ENCODE measurements around the gene ZKSCAN8.

GRCh38 chr6:28117386-28118050 is 24.2 kb upstream of the ZKSCAN8 start:
- TF ChIP-seq CTCF (IDR thresholded peaks at IDR 0.05; ENCODE audit: poor library complexity, severe bottlenecking) (no peak), REST (IDR thresholded peaks at IDR 0.05; ENCODE audit: borderline replicate concordance) (no peak), TAF1 (IDR thresholded peaks at IDR 0.05; ENCODE audit: low read depth) (no peak), RAD21 (conservative IDR thresholded peaks at IDR 0.05) (no peak), SMC3 (conservative IDR thresholded peaks at IDR 0.05; ENCODE audit: poor library complexity) (no peak), POLR2AphosphoS5 (IDR thresholded peaks at IDR 0.05) (no peak), EP300 (conservative IDR thresholded peaks at IDR 0.05; ENCODE audit: poor library complexity, severe bottlenecking) (no peak), EZH2 (IDR thresholded peaks at IDR 0.05; ENCODE audit: borderline replicate concordance, insufficient read depth, low read length, poor library complexity, severe bottlenecking) (no peak)

Data from neural cell (in vitro differentiated cells).